K562 (cell line): ENCODE data around the gene KNL1. TPM values are rescaled to one million over a fixed set of nuclear protein-coding genes. Genes with fewer than 3 reads are reported as not detected.

Experiments
- BRF1 ChIP-seq: IDR thresholded peaks from 3 replicates; pipeline ENCODE4 v1.6.1; 2011; ENCODE audit warnings: borderline replicate concordance, mild to moderate bottlenecking; ENCODE audit not compliant: insufficient read length; ENCODE audit errors: extremely low read depth
- CREB1 ChIP-seq, 2 experiments: sonication (generic) in 1 of 2; formaldehyde crosslinking in 1 of 2; IDR thresholded peaks; 2 replicates each; pipeline versions ENCODE4 v1.6.1 to v1.8.0; 2012 to 2022; ENCODE audit warnings: inconsistent platforms in 1 of 2, mild to moderate bottlenecking in 1 of 2, missing genetic modification reagents in 1 of 2, moderate library complexity in 1 of 2
- CXXC5 ChIP-seq: fragments of 250-450 bp; sonication (Bioruptor Pico); IDR thresholded peaks from 2 replicates; pipeline ENCODE4 v1.8.0; 2022; ENCODE audit warnings: inconsistent platforms, mild to moderate bottlenecking, moderate library complexity
- RBM15 ChIP-seq: fragments of 200-400 bp; formaldehyde crosslinking; IDR thresholded peaks from 2 replicates; pipeline ENCODE4 v1.6.1; 2018; ENCODE audit warnings: mild to moderate bottlenecking, low read length, moderate library complexity; ENCODE audit not compliant: insufficient read depth
- RBM22 ChIP-seq: fragments of 200-400 bp; formaldehyde crosslinking; IDR thresholded peaks from 2 replicates; pipeline ENCODE4 v1.6.1; 2018; ENCODE audit warnings: low read length, low read depth; ENCODE audit not compliant: poor library complexity, severe bottlenecking
- SIX5 ChIP-seq, 2 experiments: IDR thresholded peaks; 2 replicates each; pipeline ENCODE4 v1.6.1; 2011; ENCODE audit warnings: low read length in 2 of 2, borderline replicate concordance in 1 of 2, low read depth in 1 of 2, mild to moderate bottlenecking in 1 of 2, moderate library complexity in 1 of 2; ENCODE audit not compliant: insufficient read depth in 1 of 2
- ZNF12 ChIP-seq: sonication (generic); formaldehyde crosslinking; IDR thresholded peaks from 2 replicates; pipeline ENCODE4 v1.4.0; 2020; ENCODE audit warnings: mild to moderate bottlenecking, missing genetic modification reagents
- ZNF766 ChIP-seq: fragments of 200-800 bp; sonication (Bioruptor generic); conservative IDR thresholded peaks from 2 replicates; pipeline ENCODE4 v1.6.1; 2016; ENCODE audit warnings: missing genetic modification characterization, missing compliant biosample characterization
- polyA plus RNA-seq, 8 experiments: library from polyadenylated mRNA; depleted of rRNA in 4 of 8; stranded (reverse) in 5 of 8; unstranded in 3 of 8; fragments of >200 nt; fragmentation: Nextera tagmentation in 2 of 8; fragmentation: Illumina TruSeq in 1 of 8; extraction: Ambion mirVana in 2 of 8; extraction: Trizol in 1 of 8; gene quantifications; 2 replicates each; pipeline versions ENCODE4 v1.2.1 to v1.2.3, GENCODE V29; 2011 to 2014; ENCODE audit warnings: inconsistent platforms in 1 of 8, missing spikeins in 1 of 8
- total RNA-seq, 7 experiments: library from RNA; depleted of rRNA in 6 of 7; stranded (reverse); fragments of >200 nt in 6 of 7; fragmentation: Illumina TruSeq in 2 of 7; extraction: Trizol in 2 of 7; gene quantifications; 2 replicates each; pipeline versions ENCODE4 v1.2.1 to v1.2.3, GENCODE V29; 2011 to 2021; ENCODE audit warnings: low replicate concordance in 1 of 7
- TF ChIP-seq, protein P1 (sequence below): sonication (generic); formaldehyde crosslinking; IDR thresholded peaks from 2 replicates; pipeline ENCODE4 v1.8.0; 2023; ENCODE audit warnings: missing genetic modification reagents, mild to moderate bottlenecking, borderline replicate concordance
- TF ChIP-seq, protein P2 (sequence below): IDR thresholded peaks from 3 replicates; pipeline ENCODE4 v1.6.1; 2011; ENCODE audit warnings: borderline replicate concordance, mild to moderate bottlenecking; ENCODE audit not compliant: insufficient read length, insufficient read depth
- TF ChIP-seq, protein P3 (sequence below): fragments of 250-450 bp; sonication (Bioruptor Pico); IDR thresholded peaks from 2 replicates; pipeline ENCODE4 v1.5.0; 2022; ENCODE audit warnings: mild to moderate bottlenecking

The KNL1 gene
- total and polyA plus RNA-seq, 9 of the 15 experiments (the other 6 are each of a cell fraction or from before 2014, with no cell fraction given): 14.5 to 65.4 (median 34.6) TPM

DNA sequence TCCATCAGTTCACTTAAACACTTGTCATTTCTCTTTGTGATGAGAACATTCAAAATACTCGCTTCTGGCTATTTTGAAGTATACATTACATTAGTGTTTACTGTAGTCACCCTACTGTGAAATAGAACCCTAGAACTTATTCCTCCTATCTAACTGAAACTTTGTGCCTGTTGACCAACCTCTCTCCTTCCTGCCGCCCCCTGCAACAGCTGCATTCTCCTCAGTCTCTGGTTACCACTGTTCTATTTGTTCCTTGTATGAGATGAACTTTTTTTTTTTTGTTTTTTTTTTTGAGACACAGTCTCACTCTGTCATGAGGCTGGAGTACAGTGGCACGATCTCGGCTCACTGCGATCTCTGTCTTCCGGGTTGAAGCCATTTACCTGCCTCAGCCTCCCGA lies 103.9 kb downstream of the KNL1 start (continued):
- TF ChIP-seq, protein P1, sequence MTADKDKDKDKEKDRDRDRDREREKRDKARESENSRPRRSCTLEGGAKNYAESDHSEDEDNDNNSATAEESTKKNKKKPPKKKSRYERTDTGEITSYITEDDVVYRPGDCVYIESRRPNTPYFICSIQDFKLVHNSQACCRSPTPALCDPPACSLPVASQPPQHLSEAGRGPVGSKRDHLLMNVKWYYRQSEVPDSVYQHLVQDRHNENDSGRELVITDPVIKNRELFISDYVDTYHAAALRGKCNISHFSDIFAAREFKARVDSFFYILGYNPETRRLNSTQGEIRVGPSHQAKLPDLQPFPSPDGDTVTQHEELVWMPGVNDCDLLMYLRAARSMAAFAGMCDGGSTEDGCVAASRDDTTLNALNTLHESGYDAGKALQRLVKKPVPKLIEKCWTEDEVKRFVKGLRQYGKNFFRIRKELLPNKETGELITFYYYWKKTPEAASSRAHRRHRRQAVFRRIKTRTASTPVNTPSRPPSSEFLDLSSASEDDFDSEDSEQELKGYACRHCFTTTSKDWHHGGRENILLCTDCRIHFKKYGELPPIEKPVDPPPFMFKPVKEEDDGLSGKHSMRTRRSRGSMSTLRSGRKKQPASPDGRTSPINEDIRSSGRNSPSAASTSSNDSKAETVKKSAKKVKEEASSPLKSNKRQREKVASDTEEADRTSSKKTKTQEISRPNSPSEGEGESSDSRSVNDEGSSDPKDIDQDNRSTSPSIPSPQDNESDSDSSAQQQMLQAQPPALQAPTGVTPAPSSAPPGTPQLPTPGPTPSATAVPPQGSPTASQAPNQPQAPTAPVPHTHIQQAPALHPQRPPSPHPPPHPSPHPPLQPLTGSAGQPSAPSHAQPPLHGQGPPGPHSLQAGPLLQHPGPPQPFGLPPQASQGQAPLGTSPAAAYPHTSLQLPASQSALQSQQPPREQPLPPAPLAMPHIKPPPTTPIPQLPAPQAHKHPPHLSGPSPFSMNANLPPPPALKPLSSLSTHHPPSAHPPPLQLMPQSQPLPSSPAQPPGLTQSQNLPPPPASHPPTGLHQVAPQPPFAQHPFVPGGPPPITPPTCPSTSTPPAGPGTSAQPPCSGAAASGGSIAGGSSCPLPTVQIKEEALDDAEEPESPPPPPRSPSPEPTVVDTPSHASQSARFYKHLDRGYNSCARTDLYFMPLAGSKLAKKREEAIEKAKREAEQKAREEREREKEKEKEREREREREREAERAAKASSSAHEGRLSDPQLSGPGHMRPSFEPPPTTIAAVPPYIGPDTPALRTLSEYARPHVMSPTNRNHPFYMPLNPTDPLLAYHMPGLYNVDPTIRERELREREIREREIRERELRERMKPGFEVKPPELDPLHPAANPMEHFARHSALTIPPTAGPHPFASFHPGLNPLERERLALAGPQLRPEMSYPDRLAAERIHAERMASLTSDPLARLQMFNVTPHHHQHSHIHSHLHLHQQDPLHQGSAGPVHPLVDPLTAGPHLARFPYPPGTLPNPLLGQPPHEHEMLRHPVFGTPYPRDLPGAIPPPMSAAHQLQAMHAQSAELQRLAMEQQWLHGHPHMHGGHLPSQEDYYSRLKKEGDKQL (CRISPR knock-in tag): no peak
- TF ChIP-seq, protein P2, sequence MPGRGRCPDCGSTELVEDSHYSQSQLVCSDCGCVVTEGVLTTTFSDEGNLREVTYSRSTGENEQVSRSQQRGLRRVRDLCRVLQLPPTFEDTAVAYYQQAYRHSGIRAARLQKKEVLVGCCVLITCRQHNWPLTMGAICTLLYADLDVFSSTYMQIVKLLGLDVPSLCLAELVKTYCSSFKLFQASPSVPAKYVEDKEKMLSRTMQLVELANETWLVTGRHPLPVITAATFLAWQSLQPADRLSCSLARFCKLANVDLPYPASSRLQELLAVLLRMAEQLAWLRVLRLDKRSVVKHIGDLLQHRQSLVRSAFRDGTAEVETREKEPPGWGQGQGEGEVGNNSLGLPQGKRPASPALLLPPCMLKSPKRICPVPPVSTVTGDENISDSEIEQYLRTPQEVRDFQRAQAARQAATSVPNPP: no peak
- TF ChIP-seq CREB1 (IDR thresholded peaks at IDR 0.05): no peak
- TF ChIP-seq CREB1 (CRISPR knock-in tag; IDR thresholded peaks at IDR 0.05): no peak
- no peak for TF ChIP-seq ZNF766
- no peak for TF ChIP-seq RBM15
- no peak for TF ChIP-seq ZNF12 (CRISPR knock-in tag)
- no peak for TF ChIP-seq SIX5 (IDR thresholded peaks at IDR 0.05; ENCODE audit: borderline replicate concordance in 1 of 2, insufficient read depth in 1 of 2, low read depth in 1 of 2, low read length in 2 of 2)
- no peak for TF ChIP-seq CXXC5 (CRISPR knock-in tag)
- no peak for TF ChIP-seq BRF1
- no peak for TF ChIP-seq RBM22
- TF ChIP-seq, protein P3, sequence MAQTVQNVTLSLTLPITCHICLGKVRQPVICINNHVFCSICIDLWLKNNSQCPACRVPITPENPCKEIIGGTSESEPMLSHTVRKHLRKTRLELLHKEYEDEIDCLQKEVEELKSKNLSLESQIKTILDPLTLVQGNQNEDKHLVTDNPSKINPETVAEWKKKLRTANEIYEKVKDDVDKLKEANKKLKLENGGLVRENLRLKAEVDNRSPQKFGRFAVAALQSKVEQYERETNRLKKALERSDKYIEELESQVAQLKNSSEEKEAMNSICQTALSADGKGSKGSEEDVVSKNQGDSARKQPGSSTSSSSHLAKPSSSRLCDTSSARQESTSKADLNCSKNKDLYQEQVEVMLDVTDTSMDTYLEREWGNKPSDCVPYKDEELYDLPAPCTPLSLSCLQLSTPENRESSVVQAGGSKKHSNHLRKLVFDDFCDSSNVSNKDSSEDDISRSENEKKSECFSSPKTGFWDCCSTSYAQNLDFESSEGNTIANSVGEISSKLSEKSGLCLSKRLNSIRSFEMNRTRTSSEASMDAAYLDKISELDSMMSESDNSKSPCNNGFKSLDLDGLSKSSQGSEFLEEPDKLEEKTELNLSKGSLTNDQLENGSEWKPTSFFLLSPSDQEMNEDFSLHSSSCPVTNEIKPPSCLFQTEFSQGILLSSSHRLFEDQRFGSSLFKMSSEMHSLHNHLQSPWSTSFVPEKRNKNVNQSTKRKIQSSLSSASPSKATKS (CRISPR knock-in tag): no peak
